Neuronal stem cell (in vitro differentiated cells): Measurements from ENCODE around the gene MMGT1.

Source experiments
- DNase-seq: peaks from one replicate; pipeline ENCODE4 v3.0.0-alpha.2; 2013; ENCODE audit warnings: low spot score
- H2AFZ ChIP-seq: one replicate; pipeline ENCODE4 v1.6.1; 2013; ENCODE audit warnings: mild to moderate bottlenecking, low read length, inconsistent platforms
- H2AK5ac ChIP-seq: 2 replicates; pipeline ENCODE4 v1.6.1; 2013; ENCODE audit warnings: low read depth, mild to moderate bottlenecking, inconsistent platforms, low read length, moderate library complexity, mixed read lengths
- H2BK120ac ChIP-seq: 2 replicates; pipeline ENCODE4 v1.6.1; 2013; ENCODE audit warnings: low read depth, mild to moderate bottlenecking, inconsistent platforms, low read length, moderate library complexity, mixed read lengths
- H2BK12ac ChIP-seq: one replicate; pipeline ENCODE4 v1.6.1; 2013; ENCODE audit warnings: low read length, inconsistent platforms
- H2BK15ac ChIP-seq: 2 replicates; pipeline ENCODE4 v1.6.1; 2013; ENCODE audit warnings: mild to moderate bottlenecking, low read length, inconsistent platforms, mixed read lengths
- H2BK5ac ChIP-seq: one replicate; pipeline ENCODE4 v1.6.1; 2013; ENCODE audit warnings: inconsistent platforms, mild to moderate bottlenecking, low read length, moderate library complexity
- H3K14ac ChIP-seq: one replicate; pipeline ENCODE4 v1.6.1; 2013; ENCODE audit warnings: low read length, inconsistent platforms
- H3K18ac ChIP-seq: 2 replicates; pipeline ENCODE4 v1.6.1; 2013; ENCODE audit warnings: low read length, inconsistent platforms
- H3K23ac ChIP-seq: 2 replicates; pipeline ENCODE4 v1.6.1; 2013; ENCODE audit warnings: low read depth, mild to moderate bottlenecking, mixed read lengths, low read length, inconsistent platforms; ENCODE audit not compliant: poor library complexity
- H3K27ac ChIP-seq: replicated peaks from 3 replicates; pipeline ENCODE4 v1.5.1; 2013; ENCODE audit warnings: low read length, inconsistent platforms
- H3K27me3 ChIP-seq, 3 experiments: 2 replicates each; pipeline ENCODE4 v1.6.1; 2013; ENCODE audit warnings: low read length in 3 of 3, mild to moderate bottlenecking in 2 of 3, inconsistent platforms in 1 of 3, low read depth in 1 of 3, mixed read lengths in 1 of 3, moderate library complexity in 1 of 3; ENCODE audit not compliant: control insufficient read depth in 3 of 3, insufficient read depth in 3 of 3
- H3K36me3 ChIP-seq, 2 donors: replicated peaks in 1 of 2; 2 replicates each; pipeline ENCODE4 v1.6.1; 2013; ENCODE audit warnings: low read length in 2 of 2; ENCODE audit not compliant: control insufficient read depth in 2 of 2, insufficient read depth in 2 of 2
- H3K4ac ChIP-seq: 2 replicates; pipeline ENCODE4 v1.6.1; 2013; ENCODE audit warnings: inconsistent platforms, mild to moderate bottlenecking, low read length, moderate library complexity
- H3K4me1 ChIP-seq, 2 donors: 1 replicate in 1 of 2; 2 replicates in 1 of 2; pipeline ENCODE4 v1.6.1; 2013; ENCODE audit warnings: low read length in 2 of 2, low read depth in 1 of 2; ENCODE audit not compliant: control insufficient read depth in 2 of 2, insufficient read depth in 1 of 2
- H3K4me2 ChIP-seq: one replicate; pipeline ENCODE4 v1.6.1; 2013; ENCODE audit warnings: mild to moderate bottlenecking, low read length, inconsistent platforms; ENCODE audit not compliant: insufficient read depth, poor library complexity, severe bottlenecking
- H3K4me3 ChIP-seq, 2 donors: 2 replicates each; pipeline ENCODE4 v1.5.1; 2013; ENCODE audit warnings: low read length in 2 of 2, mild to moderate bottlenecking in 2 of 2, inconsistent platforms in 1 of 2, moderate library complexity in 1 of 2
- H3K79me1 ChIP-seq: one replicate; pipeline ENCODE4 v1.6.1; 2013; ENCODE audit warnings: low read depth, mild to moderate bottlenecking, inconsistent platforms, low read length, moderate library complexity
- H3K9ac ChIP-seq: one replicate; pipeline ENCODE4 v1.6.1; 2013; ENCODE audit warnings: mild to moderate bottlenecking, low read depth, low read length, inconsistent platforms; ENCODE audit not compliant: poor library complexity
- H3K9me3 ChIP-seq, 2 donors: replicated peaks in 1 of 2; 2 replicates each; pipeline versions ENCODE3 to v1.6.1; 2013; ENCODE audit warnings: low read length in 2 of 2, mild to moderate bottlenecking in 2 of 2, inconsistent platforms in 1 of 2, low read depth in 1 of 2, mixed read lengths in 1 of 2, moderate library complexity in 1 of 2; ENCODE audit not compliant: control insufficient read depth in 2 of 2, insufficient read depth in 1 of 2
- H4K8ac ChIP-seq: one replicate; pipeline ENCODE4 v1.6.1; 2013; ENCODE audit warnings: low read depth, mild to moderate bottlenecking, inconsistent platforms, low read length, moderate library complexity
- H4K91ac ChIP-seq: one replicate; pipeline ENCODE4 v1.6.1; 2013; ENCODE audit warnings: low read length, low read depth, mild to moderate bottlenecking, inconsistent platforms; ENCODE audit not compliant: poor library complexity
- WGBS, 2 donors: extraction: QIAGEN DNeasy Blood & Tissue Kit; methylation state at CpG; one replicate each; pipeline ENCODE4 v1.1.7; 2013; ENCODE audit warnings: missing lambda C conversion rate in 2 of 2, mixed read lengths in 1 of 2; ENCODE audit not compliant: insufficient read length in 2 of 2, insufficient replicate concordance in 1 of 2; ENCODE audit errors: extremely low coverage in 2 of 2; 5-methylcytosine and 5-hydroxymethylcytosine counted together

MMGT1 gene

GRCh38 chrX:136016881-136017280 is 43.1 kb upstream of the MMGT1 start:
- Histone ChIP-seq H3K27me3 (no peaks in the 10 kb centered on the region), H2BK120ac (no peak overlapping the region), H3K4ac (no peak overlapping the region), H3K23ac (no peak overlapping the region), H3K9ac (no peak overlapping the region), H3K4me1 (no peaks in the 10 kb centered on the region), H2BK12ac (no peak overlapping the region), H2AFZ (no peak overlapping the region), H3K4me2 (no peak overlapping the region), H3K4me3 (no peak overlapping the region), H2AK5ac (no peak overlapping the region), H2BK15ac (no peak overlapping the region), H2BK5ac (no peak overlapping the region), H3K36me3 (peaks cover 0 to 24% of the 10 kb centered on the region in 2 donors), H3K79me1 (no peaks in the 10 kb centered on the region), H3K14ac (no peak overlapping the region), H3K27ac (no peak overlapping the region), H3K18ac (no peak overlapping the region), H4K8ac (no peak overlapping the region), H4K91ac (no peak overlapping the region), H3K9me3 (peaks cover 0 to 5% of the 10 kb centered on the region in 2 donors)
- DNase-seq, result no peak
- no CpG with 5 or more reads among the region's 2 CpGs for WGBS, 2 donors

DNA sequence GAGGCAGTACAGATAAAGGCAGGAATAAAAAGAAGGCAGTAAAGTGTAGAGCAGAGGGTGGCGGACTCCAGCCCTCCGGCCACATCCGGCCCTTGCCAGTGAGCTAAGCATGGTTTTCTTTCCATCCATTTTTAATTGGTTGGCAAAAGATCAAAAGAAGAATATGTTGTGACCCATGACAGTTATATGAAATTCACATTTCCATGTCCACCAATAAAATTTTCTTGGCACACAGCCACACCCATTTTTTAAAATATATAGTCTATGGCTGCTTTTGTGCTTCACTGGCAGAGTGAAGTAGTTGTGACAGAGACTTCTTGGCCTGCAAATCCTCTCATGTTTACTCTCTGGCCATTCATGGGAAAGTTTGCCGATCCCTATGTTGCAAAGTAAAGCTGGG is 41.2 kb upstream of the MMGT1 start:
- H3K23ac ChIP-seq, result no peak overlapping the region
- H3K4me1 ChIP-seq, result no peaks in the 10 kb centered on the region
- no peak overlapping the region for H3K4me3 ChIP-seq
- no peak overlapping the region for H3K4ac ChIP-seq
- no peak overlapping the region for H3K9ac ChIP-seq
- no peak overlapping the region for H2BK15ac ChIP-seq
- H3K79me1 ChIP-seq, result no peaks in the 10 kb centered on the region
- H2BK120ac ChIP-seq, result no peak overlapping the region
- H3K18ac ChIP-seq, result no peak overlapping the region
- no peak overlapping the region for H3K27ac ChIP-seq
- no CpG with 5 or more reads among the region's 4 CpGs for WGBS, 2 donors
- H3K36me3 ChIP-seq, result peaks cover 0 to 20% of the 10 kb centered on the region in 2 donors
- H4K8ac ChIP-seq, result no peak overlapping the region
- H3K14ac ChIP-seq, result no peak overlapping the region
- no peak overlapping the region for H3K4me2 ChIP-seq
- H2BK5ac ChIP-seq, result no peak overlapping the region
- no peaks in the 10 kb centered on the region for H3K9me3 ChIP-seq
- H4K91ac ChIP-seq, result no peak overlapping the region
- DNase-seq, result no peak
- H2AK5ac ChIP-seq, result no peak overlapping the region
- H2AFZ ChIP-seq, result no peak overlapping the region
- no peaks in the 10 kb centered on the region for H3K27me3 ChIP-seq
- no peak overlapping the region for H2BK12ac ChIP-seq

DNA sequence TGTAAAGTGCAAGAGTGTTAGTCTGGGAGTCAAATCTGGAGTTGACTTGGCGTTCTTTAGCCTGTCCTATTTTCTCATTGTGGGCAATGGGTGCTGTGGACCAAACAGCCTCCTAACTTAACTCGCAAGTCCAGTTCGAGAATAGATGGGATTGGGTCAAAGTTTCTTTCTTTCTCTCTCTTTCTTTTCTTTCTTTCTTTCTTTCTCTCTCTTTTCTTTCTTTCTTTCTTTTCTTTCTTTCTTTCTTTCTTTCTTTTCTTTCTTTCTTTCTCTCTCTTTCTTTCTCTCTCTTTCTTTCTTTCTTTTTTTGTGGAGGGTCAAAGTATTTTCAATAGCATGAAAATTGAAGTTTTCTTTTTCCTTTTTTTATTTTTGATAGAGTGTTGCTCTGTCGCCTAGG is 14.5 kb upstream of the MMGT1 start:
- H3K27ac ChIP-seq, result no peak overlapping the region
- no peaks in the 10 kb centered on the region for H3K36me3 ChIP-seq
- H3K4ac ChIP-seq, result no peak overlapping the region
- no peak for DNase-seq
- WGBS, 2 donors, result no CpG with 5 or more reads among the region's 4 CpGs
- no peak overlapping the region for H3K14ac ChIP-seq
- H3K23ac ChIP-seq, result no peak overlapping the region
- no peak overlapping the region for H2BK120ac ChIP-seq
- no peak overlapping the region for H3K9ac ChIP-seq
- no peaks in the 10 kb centered on the region for H3K4me1 ChIP-seq
- H3K18ac ChIP-seq, result no peak overlapping the region
- H2BK15ac ChIP-seq, result no peak overlapping the region
- H4K91ac ChIP-seq, result no peak overlapping the region
- no peak overlapping the region for H3K4me3 ChIP-seq
- no peak overlapping the region for H2BK12ac ChIP-seq
- no peaks in the 10 kb centered on the region for H3K27me3 ChIP-seq
- H3K4me2 ChIP-seq, result no peak overlapping the region
- H4K8ac ChIP-seq, result no peak overlapping the region
- no peak overlapping the region for H2AFZ ChIP-seq
- H3K9me3 ChIP-seq, result no peaks in the 10 kb centered on the region
- H2AK5ac ChIP-seq, result no peak overlapping the region
- H3K79me1 ChIP-seq, result no peaks in the 10 kb centered on the region
- H2BK5ac ChIP-seq, result no peak overlapping the region

DNA sequence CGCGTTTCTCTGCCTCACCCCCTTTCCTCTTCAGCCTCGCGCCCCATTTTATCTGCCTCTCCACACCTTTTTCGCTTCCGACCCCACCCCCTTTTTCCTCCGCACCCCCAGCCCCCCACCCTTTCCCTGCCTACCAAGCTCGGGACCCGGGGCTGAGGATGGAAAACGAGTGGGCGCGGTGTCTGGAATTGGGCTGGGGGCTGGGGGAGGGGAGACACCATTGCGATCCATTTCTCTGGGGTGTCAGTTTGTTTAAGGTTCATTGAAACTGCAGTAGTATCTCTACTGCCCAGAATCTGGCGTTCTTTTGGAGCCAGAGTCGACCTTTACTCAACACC is 12.2 kb upstream of the MMGT1 start:
- Histone ChIP-seq H3K23ac (no peak overlapping the region), H2BK15ac (no peak overlapping the region), H3K79me1 (no peaks in the 10 kb centered on the region), H2BK120ac (no peak overlapping the region), H3K4me1 (no peaks in the 10 kb centered on the region), H3K9ac (peak overlapping the region; percentile 84), H3K27ac (no peak overlapping the region), H3K36me3 (no peaks in the 10 kb centered on the region), H4K91ac (no peak overlapping the region), H3K9me3 (no peaks in the 10 kb centered on the region), H3K4ac (no peak overlapping the region), H4K8ac (no peak overlapping the region), H2AK5ac (no peak overlapping the region), H3K18ac (peak overlapping the region; percentile 90), H3K14ac (no peak overlapping the region), H2AFZ (peak overlapping the region; percentile 89), H3K27me3 (no peaks in the 10 kb centered on the region), H2BK12ac (no peak overlapping the region), H3K4me2 (peak overlapping the region; percentile 48), H3K4me3 (peak overlapping the region; percentile 92 to 99), H2BK5ac (no peak overlapping the region)
- no CpG with 5 or more reads among the region's 15 CpGs for WGBS, 2 donors
- no peak for DNase-seq
